Hepatocyte (in vitro differentiated cells): ENCODE measurements around the gene KCNK3. TPM values are rescaled to one million over a fixed set of nuclear protein-coding genes. Genes with fewer than 3 reads are reported as not detected.

Experiments used
- DNase-seq: peaks from one replicate; pipeline ENCODE4 v3.0.0-alpha.2; 2016; ENCODE audit warnings: low spot score
- H2AFZ ChIP-seq: fragments of 200-600 bp; sonication (generic); 2 replicates; pipeline ENCODE4 v1.6.0; 2016; ENCODE audit warnings: antibody characterized with exemption, mild to moderate bottlenecking
- H3K27ac ChIP-seq: fragments of 200-600 bp; sonication (generic); 2 replicates; pipeline ENCODE4 v1.5.1; 2016; ENCODE audit warnings: mild to moderate bottlenecking
- H3K27me3 ChIP-seq: fragments of 200-600 bp; sonication (generic); 2 replicates; pipeline ENCODE4 v1.6.1; 2016
- H3K36me3 ChIP-seq: fragments of 200-600 bp; sonication (generic); replicated peaks from 2 replicates; pipeline ENCODE4 v1.5.1; 2016; ENCODE audit warnings: low read depth; ENCODE audit not compliant: insufficient read depth
- H3K4me1 ChIP-seq: fragments of 200-600 bp; sonication (generic); 2 replicates; pipeline ENCODE4 v1.5.1; 2016; ENCODE audit warnings: mild to moderate bottlenecking, moderate library complexity; ENCODE audit not compliant: insufficient read depth
- H3K4me2 ChIP-seq: fragments of 200-600 bp; sonication (generic); 2 replicates; pipeline ENCODE4 v1.6.0; 2016
- H3K4me3 ChIP-seq: fragments of 200-600 bp; sonication (generic); 2 replicates; pipeline ENCODE4 v1.5.1; 2016; ENCODE audit warnings: mild to moderate bottlenecking
- H3K79me2 ChIP-seq: fragments of 200-600 bp; sonication (generic); 2 replicates; pipeline ENCODE4 v1.6.0; 2017; ENCODE audit warnings: mild to moderate bottlenecking
- H3K9me2 ChIP-seq: fragments of 200-600 bp; sonication (generic); replicated peaks from 2 replicates; pipeline ENCODE4 v1.6.0; 2017; ENCODE audit warnings: mild to moderate bottlenecking; ENCODE audit not compliant: insufficient read depth
- H3K9me3 ChIP-seq: fragments of 200-600 bp; sonication (generic); 2 replicates; pipeline ENCODE4 v1.5.1; 2016; ENCODE audit warnings: low read depth, mild to moderate bottlenecking
- H4K20me1 ChIP-seq: fragments of 200-600 bp; sonication (generic); 2 replicates; pipeline ENCODE4 v1.6.0; 2016; ENCODE audit warnings: mild to moderate bottlenecking; ENCODE audit not compliant: insufficient read depth, poor library complexity, severe bottlenecking
- EZH2 ChIP-seq: fragments of 200-600 bp; sonication (generic); IDR thresholded peaks from 2 replicates; pipeline ENCODE4 v1.6.1; 2016; ENCODE audit warnings: antibody characterized with exemption, mild to moderate bottlenecking, borderline replicate concordance
- EZH2phosphoT487 ChIP-seq: fragments of 200-600 bp; sonication (generic); IDR thresholded peaks from one replicate; pipeline ENCODE4 v1.6.1; 2018; ENCODE audit warnings: antibody characterized with exemption, mild to moderate bottlenecking, low read depth, moderate library complexity; ENCODE audit not compliant: unreplicated experiment, severe bottlenecking
- WGBS: methylation state at CpG from one replicate; pipeline ENCODE4 v1.1.6; 2016; ENCODE audit warnings: low lambda C conversion rate; ENCODE audit errors: missing lambda C conversion rate; 5-methylcytosine and 5-hydroxymethylcytosine counted together
- polyA plus RNA-seq: library from polyadenylated mRNA; unstranded; fragments of >200 nt; fragmentation: Nextera tagmentation; extraction: Ambion mirVana; gene quantifications from 2 replicates; pipeline ENCODE4 v1.2.1, GENCODE V29; 2016
- total RNA-seq: library from RNA; depleted of rRNA; stranded (reverse); fragments of >200 nt; gene quantifications from 2 replicates; pipeline ENCODE4 v1.2.3, GENCODE V29; 2014
- TF ChIP-seq, protein P1 (sequence below): fragments of 200-600 bp; sonication (generic); IDR thresholded peaks from 2 replicates; pipeline ENCODE4 v1.5.1; 2016; ENCODE audit warnings: antibody characterized with exemption, mild to moderate bottlenecking; ENCODE audit not compliant: poor library complexity

Gene KCNK3
- total and polyA plus RNA-seq, 2 experiments from 2014 or later: 8.2 to 9.4 TPM

DNA sequence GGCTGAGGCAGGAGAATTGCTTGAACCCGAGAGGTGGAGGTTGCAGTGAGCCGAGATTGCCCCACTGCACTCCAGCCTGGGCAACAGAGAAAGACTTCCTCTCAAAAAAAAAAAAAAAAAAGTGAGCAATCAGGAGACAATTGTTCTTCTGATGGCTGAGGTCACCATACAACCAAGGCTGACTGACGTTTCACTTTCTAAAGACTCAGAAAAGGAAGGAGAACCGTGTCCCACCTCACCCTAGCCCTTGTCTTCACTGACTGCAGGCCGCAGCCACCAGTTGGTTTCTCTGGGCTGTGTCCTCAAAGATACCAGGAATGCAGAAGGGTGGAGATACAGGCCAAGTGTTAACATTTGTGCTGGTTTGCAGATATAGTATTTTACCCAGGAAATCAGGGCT lies 63.8 kb downstream of the KCNK3 start:
- Histone ChIP-seq H3K36me3 (no peaks in the 10 kb centered on the region), H3K9me2 (no peaks in the 10 kb centered on the region), H3K9me3 (no peaks in the 10 kb centered on the region), H3K4me2 (no peak overlapping the region), H3K79me2 (no peaks in the 10 kb centered on the region), H3K4me1 (peaks cover 9% of the 10 kb centered on the region), H3K4me3 (no peak overlapping the region), H2AFZ (no peak overlapping the region), H4K20me1 (no peaks in the 10 kb centered on the region), H3K27me3 (no peaks in the 10 kb centered on the region), H3K27ac (no peak overlapping the region)
- TF ChIP-seq, protein P1, sequence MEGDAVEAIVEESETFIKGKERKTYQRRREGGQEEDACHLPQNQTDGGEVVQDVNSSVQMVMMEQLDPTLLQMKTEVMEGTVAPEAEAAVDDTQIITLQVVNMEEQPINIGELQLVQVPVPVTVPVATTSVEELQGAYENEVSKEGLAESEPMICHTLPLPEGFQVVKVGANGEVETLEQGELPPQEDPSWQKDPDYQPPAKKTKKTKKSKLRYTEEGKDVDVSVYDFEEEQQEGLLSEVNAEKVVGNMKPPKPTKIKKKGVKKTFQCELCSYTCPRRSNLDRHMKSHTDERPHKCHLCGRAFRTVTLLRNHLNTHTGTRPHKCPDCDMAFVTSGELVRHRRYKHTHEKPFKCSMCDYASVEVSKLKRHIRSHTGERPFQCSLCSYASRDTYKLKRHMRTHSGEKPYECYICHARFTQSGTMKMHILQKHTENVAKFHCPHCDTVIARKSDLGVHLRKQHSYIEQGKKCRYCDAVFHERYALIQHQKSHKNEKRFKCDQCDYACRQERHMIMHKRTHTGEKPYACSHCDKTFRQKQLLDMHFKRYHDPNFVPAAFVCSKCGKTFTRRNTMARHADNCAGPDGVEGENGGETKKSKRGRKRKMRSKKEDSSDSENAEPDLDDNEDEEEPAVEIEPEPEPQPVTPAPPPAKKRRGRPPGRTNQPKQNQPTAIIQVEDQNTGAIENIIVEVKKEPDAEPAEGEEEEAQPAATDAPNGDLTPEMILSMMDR: no peak
- no peak for TF ChIP-seq EZH2phosphoT487
- no peak for TF ChIP-seq EZH2
- 88% methylated on average over 5 of the region's 5 CpGs for WGBS
- no peak for DNase-seq

DNA sequence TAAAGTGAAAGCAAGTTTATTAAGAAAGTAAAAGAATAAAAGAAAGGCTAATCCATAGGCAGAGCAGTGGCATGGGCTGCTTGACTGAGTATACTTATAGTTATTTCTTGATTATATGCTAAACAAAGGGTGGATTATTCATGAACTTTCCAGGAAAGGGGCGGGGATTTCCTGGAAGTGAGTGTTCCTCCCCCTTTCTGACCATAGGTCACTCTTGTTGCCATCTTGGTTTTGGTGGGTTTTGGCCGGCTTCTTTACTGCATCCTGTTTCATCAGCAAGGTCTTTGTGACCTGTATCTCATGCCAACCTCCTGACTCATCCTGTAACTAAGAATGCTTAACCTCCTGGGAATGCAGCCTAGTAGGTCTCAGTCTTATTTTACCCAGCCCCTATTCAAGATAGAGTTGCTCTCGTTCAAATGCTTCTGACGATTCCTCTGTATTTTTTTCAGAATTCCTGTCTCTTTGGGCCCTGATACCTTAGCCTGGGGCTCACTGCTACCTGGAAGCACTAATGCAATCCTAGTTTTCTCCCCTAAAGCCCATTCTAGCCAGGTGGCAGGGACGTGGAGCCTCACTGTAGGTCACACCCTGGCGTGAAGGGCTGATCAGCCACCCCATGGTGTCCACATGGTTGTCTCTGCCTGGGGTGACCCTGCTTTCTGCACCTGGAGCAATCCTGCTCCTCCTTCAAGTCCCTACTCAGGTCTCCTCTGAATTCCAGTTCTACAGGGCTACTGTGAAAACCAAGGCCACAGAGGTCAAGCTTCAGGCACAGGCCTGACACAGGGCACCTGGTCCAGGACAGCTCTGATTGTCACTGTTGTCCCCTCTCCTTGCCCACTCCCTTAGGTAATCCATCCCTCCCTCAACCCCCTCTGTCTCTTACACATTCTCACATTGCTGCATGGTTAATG lies 65.6 kb downstream of the KCNK3 start:
- no peak overlapping the region for H3K4me3 ChIP-seq
- H3K27ac ChIP-seq: peak overlapping the region; percentile 86
- TF ChIP-seq, protein P1: no peak
- TF ChIP-seq EZH2 (no peak), EZH2phosphoT487 (no peak)
- no peak overlapping the region for H2AFZ ChIP-seq
- H3K27me3 ChIP-seq: no peaks in the 10 kb centered on the region
- peaks cover 9% of the 10 kb centered on the region for H3K4me1 ChIP-seq
- H3K9me3 ChIP-seq: no peaks in the 10 kb centered on the region
- no peaks in the 10 kb centered on the region for H3K9me2 ChIP-seq
- DNase-seq: peak; percentile 77
- WGBS: 48% methylated on average over 6 of the region's 6 CpGs
- peak overlapping the region; percentile 13 for H3K4me2 ChIP-seq
- H4K20me1 ChIP-seq: no peaks in the 10 kb centered on the region
- no peaks in the 10 kb centered on the region for H3K36me3 ChIP-seq
- no peaks in the 10 kb centered on the region for H3K79me2 ChIP-seq

DNA sequence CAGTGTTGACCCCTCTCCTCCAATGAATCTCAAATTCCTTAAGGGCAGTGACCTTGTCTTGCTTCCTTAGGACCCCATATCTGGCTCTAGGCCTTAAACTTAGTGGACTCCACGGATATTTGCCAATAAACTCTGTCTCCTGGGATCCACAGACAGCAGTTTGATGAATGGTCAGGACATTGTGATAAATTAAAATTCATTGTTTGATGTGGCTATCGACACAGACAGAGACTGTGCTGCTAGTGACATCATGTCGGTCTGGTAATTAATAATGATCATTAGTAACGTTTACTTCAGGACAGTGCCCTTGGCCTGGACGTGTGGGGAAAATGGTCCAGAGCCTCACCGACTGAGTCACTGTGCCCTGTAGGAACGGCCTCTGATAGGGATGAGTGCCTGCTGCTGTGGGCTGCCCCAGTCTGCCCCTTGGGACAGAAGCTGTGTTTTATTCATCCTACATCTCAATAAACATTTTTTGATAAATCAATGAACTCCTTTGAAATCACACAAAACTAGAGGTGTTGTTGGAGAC lies 66.3 kb downstream of the KCNK3 start:
- H3K4me1 ChIP-seq: peaks cover 9% of the 10 kb centered on the region
- no peaks in the 10 kb centered on the region for H3K9me3 ChIP-seq
- peak overlapping the region; percentile 86 for H3K27ac ChIP-seq
- H3K27me3 ChIP-seq: no peaks in the 10 kb centered on the region
- peak overlapping the region; percentile 13 for H3K4me2 ChIP-seq
- H2AFZ ChIP-seq: no peak overlapping the region
- H4K20me1 ChIP-seq: no peaks in the 10 kb centered on the region
- no peak overlapping the region for H3K4me3 ChIP-seq
- DNase-seq: no peak
- 71% methylated on average over 7 of the region's 7 CpGs for WGBS
- no peaks in the 10 kb centered on the region for H3K9me2 ChIP-seq
- no peaks in the 10 kb centered on the region for H3K36me3 ChIP-seq
- peaks cover 4% of the 10 kb centered on the region for H3K79me2 ChIP-seq
- TF ChIP-seq, protein P1: no peak
- TF ChIP-seq EZH2phosphoT487: no peak
- no peak for TF ChIP-seq EZH2
